GM23338 (cell line): ENCODE data around the gene ABCD2.

Source experiments
- CREB1 ChIP-seq: fragments of 250-450 bp; sonication (Bioruptor Pico); IDR thresholded peaks from 2 replicates; pipeline ENCODE4 v1.5.0; 2020; ENCODE audit warnings: low read depth, mild to moderate bottlenecking, moderate library complexity
- EZH2 ChIP-seq: fragments of 200-600 bp; sonication (generic); IDR thresholded peaks from one replicate; pipeline ENCODE4 v1.8.0; 2017; ENCODE audit warnings: antibody characterized with exemption, mild to moderate bottlenecking, low read depth; ENCODE audit not compliant: unreplicated experiment
- EZH2phosphoT487 ChIP-seq: fragments of 200-600 bp; sonication (generic); IDR thresholded peaks from one replicate; pipeline ENCODE4 v1.8.1; 2018; ENCODE audit warnings: antibody characterized with exemption; ENCODE audit not compliant: unreplicated experiment
- JUNB ChIP-seq: IDR thresholded peaks from one replicate; pipeline ENCODE4 v1.6.1; 2016; ENCODE audit warnings: antibody characterized with exemption; ENCODE audit not compliant: unreplicated experiment
- NANOG ChIP-seq: IDR thresholded peaks from 2 replicates; pipeline ENCODE4 v1.6.1; 2016; ENCODE audit warnings: antibody characterized with exemption, borderline replicate concordance
- POLR2AphosphoS5 ChIP-seq: IDR thresholded peaks from 2 replicates; pipeline ENCODE4 v1.6.1; 2016; ENCODE audit warnings: antibody characterized with exemption, low read depth
- STAT1 ChIP-seq: IDR thresholded peaks from one replicate; pipeline ENCODE4 v1.6.1; 2016; ENCODE audit warnings: antibody characterized with exemption; ENCODE audit not compliant: unreplicated experiment
- ZNF114 ChIP-seq: fragments of 250-450 bp; sonication (Bioruptor Pico); IDR thresholded peaks from 2 replicates; pipeline ENCODE4 v1.5.0; 2020; ENCODE audit warnings: mild to moderate bottlenecking, moderate library complexity
- ZNF462 ChIP-seq: fragments of 250-450 bp; sonication (Bioruptor Pico); IDR thresholded peaks from 2 replicates; pipeline ENCODE4 v1.5.0; 2020; ENCODE audit warnings: mild to moderate bottlenecking, moderate library complexity
- TF ChIP-seq, protein P1 (sequence below), 2 experiments: fragments of 200-600 bp in 1 of 2; sonication (generic) in 1 of 2; conservative IDR thresholded peaks; 2 replicates each; pipeline versions ENCODE4 v1.5.1 to v1.6.1; 2016 to 2017; ENCODE audit warnings: antibody characterized with exemption in 2 of 2, low read depth in 2 of 2, mild to moderate bottlenecking in 2 of 2, moderate library complexity in 1 of 2
- TF ChIP-seq, protein P2 (sequence below): IDR thresholded peaks from 2 replicates; pipeline ENCODE4 v1.6.1; 2016; ENCODE audit warnings: antibody characterized with exemption
- TF ChIP-seq, protein P3 (sequence below): IDR thresholded peaks from one replicate; pipeline ENCODE4 v1.6.1; 2018; ENCODE audit warnings: antibody characterized with exemption; ENCODE audit not compliant: unreplicated experiment

- TF ChIP-seq POLR2AphosphoS5 (no peak), CREB1 (CRISPR knock-in tag) (no peak), EZH2phosphoT487 (no peak), EZH2 (no peak), STAT1 (no peak), JUNB (no peak), ZNF462 (CRISPR knock-in tag) (no peak), NANOG (no peak), ZNF114 (CRISPR knock-in tag) (no peak)
- TF ChIP-seq, protein P1, sequence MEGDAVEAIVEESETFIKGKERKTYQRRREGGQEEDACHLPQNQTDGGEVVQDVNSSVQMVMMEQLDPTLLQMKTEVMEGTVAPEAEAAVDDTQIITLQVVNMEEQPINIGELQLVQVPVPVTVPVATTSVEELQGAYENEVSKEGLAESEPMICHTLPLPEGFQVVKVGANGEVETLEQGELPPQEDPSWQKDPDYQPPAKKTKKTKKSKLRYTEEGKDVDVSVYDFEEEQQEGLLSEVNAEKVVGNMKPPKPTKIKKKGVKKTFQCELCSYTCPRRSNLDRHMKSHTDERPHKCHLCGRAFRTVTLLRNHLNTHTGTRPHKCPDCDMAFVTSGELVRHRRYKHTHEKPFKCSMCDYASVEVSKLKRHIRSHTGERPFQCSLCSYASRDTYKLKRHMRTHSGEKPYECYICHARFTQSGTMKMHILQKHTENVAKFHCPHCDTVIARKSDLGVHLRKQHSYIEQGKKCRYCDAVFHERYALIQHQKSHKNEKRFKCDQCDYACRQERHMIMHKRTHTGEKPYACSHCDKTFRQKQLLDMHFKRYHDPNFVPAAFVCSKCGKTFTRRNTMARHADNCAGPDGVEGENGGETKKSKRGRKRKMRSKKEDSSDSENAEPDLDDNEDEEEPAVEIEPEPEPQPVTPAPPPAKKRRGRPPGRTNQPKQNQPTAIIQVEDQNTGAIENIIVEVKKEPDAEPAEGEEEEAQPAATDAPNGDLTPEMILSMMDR (conservative IDR thresholded peaks at IDR 0.05; ENCODE audit: low read depth in 2 of 2) = 0 out of 4 replicates have a peak, but pooled peaks of 1 of the 2 experiments have one; percentile 11
- TF ChIP-seq, protein P2, sequence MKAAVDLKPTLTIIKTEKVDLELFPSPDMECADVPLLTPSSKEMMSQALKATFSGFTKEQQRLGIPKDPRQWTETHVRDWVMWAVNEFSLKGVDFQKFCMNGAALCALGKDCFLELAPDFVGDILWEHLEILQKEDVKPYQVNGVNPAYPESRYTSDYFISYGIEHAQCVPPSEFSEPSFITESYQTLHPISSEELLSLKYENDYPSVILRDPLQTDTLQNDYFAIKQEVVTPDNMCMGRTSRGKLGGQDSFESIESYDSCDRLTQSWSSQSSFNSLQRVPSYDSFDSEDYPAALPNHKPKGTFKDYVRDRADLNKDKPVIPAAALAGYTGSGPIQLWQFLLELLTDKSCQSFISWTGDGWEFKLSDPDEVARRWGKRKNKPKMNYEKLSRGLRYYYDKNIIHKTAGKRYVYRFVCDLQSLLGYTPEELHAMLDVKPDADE = no peak
- TF ChIP-seq, protein P3, sequence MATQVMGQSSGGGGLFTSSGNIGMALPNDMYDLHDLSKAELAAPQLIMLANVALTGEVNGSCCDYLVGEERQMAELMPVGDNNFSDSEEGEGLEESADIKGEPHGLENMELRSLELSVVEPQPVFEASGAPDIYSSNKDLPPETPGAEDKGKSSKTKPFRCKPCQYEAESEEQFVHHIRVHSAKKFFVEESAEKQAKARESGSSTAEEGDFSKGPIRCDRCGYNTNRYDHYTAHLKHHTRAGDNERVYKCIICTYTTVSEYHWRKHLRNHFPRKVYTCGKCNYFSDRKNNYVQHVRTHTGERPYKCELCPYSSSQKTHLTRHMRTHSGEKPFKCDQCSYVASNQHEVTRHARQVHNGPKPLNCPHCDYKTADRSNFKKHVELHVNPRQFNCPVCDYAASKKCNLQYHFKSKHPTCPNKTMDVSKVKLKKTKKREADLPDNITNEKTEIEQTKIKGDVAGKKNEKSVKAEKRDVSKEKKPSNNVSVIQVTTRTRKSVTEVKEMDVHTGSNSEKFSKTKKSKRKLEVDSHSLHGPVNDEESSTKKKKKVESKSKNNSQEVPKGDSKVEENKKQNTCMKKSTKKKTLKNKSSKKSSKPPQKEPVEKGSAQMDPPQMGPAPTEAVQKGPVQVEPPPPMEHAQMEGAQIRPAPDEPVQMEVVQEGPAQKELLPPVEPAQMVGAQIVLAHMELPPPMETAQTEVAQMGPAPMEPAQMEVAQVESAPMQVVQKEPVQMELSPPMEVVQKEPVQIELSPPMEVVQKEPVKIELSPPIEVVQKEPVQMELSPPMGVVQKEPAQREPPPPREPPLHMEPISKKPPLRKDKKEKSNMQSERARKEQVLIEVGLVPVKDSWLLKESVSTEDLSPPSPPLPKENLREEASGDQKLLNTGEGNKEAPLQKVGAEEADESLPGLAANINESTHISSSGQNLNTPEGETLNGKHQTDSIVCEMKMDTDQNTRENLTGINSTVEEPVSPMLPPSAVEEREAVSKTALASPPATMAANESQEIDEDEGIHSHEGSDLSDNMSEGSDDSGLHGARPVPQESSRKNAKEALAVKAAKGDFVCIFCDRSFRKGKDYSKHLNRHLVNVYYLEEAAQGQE = no peak
Observed at GRCh38 chr12:39619660-39620433, at the start of gene ABCD2.
